Measurements from ENCODE around the gene GH1.

DNA sequence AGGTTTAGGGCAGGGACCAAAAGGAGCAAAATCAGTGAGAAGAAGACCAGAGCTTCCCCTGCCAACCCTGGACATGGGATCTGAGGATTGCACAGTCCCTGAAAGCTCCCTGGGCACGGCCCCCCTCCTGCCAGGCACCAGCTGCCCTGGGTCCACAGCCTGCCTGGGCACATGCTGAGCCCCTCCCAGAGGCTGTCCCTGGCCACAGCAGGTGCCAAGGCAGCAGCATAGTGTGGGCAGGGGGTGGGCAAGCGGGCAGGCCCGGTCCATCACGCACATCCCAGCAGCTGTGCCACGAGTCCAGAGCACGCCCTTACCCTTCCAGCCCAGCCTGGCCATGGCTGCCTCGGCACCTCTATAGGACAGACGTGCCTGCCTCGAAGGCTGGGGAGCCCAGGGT, 41.4 kb upstream of the GH1 start:
- no peak for TF ChIP-seq POLR2A (IDR thresholded peaks at IDR 0.05)
- no peak for TF ChIP-seq CTCF (IDR thresholded peaks at IDR 0.05)

Measured in vagina (tissue), 2 donors.